SK-N-SH (cell line): ENCODE data around the gene ANKRD1.

Experiments
- EP300 ChIP-seq, 2 experiments: IDR thresholded peaks; 2 replicates each; pipeline versions ENCODE4 v1.4.0 to v1.6.1; 2012; ENCODE audit warnings: borderline replicate concordance in 1 of 2, low read depth in 1 of 2, low read length in 1 of 2
- EZH2phosphoT487 ChIP-seq: fragments of 200-600 bp; sonication (generic); IDR thresholded peaks from 2 replicates; pipeline ENCODE4 v1.6.1; 2017; ENCODE audit warnings: low read depth, mixed run types, mild to moderate bottlenecking, antibody characterized with exemption, moderate library complexity, borderline replicate concordance
- GABPA ChIP-seq: IDR thresholded peaks from 2 replicates; pipeline ENCODE4 v1.4.0; 2012; ENCODE audit warnings: low read depth, mild to moderate bottlenecking
- NRF1 ChIP-seq: IDR thresholded peaks from 2 replicates; pipeline ENCODE4 v1.6.1; 2012; ENCODE audit warnings: low read depth, mild to moderate bottlenecking, low read length
- POLR2AphosphoS5 ChIP-seq: IDR thresholded peaks from 2 replicates; pipeline ENCODE4 v1.6.1; 2012; ENCODE audit warnings: low read depth, low read length
- RCOR1 ChIP-seq: fragments of 150-350 bp; IDR thresholded peaks from 2 replicates; pipeline ENCODE4 v1.6.1; 2017; ENCODE audit warnings: antibody characterized with exemption, low read length
- SIN3A ChIP-seq: IDR thresholded peaks from 2 replicates; pipeline ENCODE4 v1.6.1; 2012; ENCODE audit warnings: low read depth, mild to moderate bottlenecking, low read length, moderate library complexity, borderline replicate concordance
- SMC3 ChIP-seq: IDR thresholded peaks from 2 replicates; pipeline ENCODE4 v1.6.1; 2012; ENCODE audit warnings: low read depth, low read length, improper control_type of control experiment
- TF ChIP-seq, protein P1 (sequence below): fragments of 200-600 bp; sonication (generic); IDR thresholded peaks from 2 replicates; pipeline ENCODE4 v1.6.1; 2017; ENCODE audit warnings: antibody characterized with exemption, mild to moderate bottlenecking, moderate library complexity
- TF ChIP-seq, protein P2 (sequence below): IDR thresholded peaks from 2 replicates; pipeline ENCODE4 v1.6.1; 2012; ENCODE audit warnings: mild to moderate bottlenecking, low read depth, low read length, moderate library complexity
- TF ChIP-seq, protein P3 (sequence below): IDR thresholded peaks from 2 replicates; pipeline ENCODE4; 2012

DNA sequence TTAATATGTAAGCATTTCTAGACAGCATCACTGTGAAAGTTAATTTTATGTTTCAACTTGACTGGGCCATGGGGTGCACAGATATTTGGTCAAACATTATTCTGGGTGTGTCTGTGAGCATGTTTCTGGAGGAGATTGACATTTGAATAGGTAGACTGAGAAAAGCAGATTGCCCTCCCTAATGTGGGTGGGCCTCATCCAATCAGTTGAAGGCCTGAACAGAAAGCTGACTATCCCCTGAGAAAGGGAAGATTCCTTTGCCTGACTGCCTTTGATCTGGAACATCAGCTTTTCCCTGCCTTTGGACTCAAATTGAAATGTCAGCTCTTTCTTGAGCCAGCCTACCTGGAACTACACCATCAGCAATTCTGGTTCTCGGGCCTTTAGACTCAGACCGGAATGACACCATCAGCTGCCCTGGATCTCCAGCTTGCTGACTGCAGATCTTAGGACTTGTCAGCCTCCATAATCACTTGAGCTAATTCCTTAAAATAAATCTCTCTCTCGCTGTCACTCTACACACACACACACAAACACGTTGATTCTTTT is 54.8 kb downstream of the ANKRD1 start:
- TF ChIP-seq, protein P1, sequence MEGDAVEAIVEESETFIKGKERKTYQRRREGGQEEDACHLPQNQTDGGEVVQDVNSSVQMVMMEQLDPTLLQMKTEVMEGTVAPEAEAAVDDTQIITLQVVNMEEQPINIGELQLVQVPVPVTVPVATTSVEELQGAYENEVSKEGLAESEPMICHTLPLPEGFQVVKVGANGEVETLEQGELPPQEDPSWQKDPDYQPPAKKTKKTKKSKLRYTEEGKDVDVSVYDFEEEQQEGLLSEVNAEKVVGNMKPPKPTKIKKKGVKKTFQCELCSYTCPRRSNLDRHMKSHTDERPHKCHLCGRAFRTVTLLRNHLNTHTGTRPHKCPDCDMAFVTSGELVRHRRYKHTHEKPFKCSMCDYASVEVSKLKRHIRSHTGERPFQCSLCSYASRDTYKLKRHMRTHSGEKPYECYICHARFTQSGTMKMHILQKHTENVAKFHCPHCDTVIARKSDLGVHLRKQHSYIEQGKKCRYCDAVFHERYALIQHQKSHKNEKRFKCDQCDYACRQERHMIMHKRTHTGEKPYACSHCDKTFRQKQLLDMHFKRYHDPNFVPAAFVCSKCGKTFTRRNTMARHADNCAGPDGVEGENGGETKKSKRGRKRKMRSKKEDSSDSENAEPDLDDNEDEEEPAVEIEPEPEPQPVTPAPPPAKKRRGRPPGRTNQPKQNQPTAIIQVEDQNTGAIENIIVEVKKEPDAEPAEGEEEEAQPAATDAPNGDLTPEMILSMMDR = no peak
- no peak for TF ChIP-seq SIN3A
- TF ChIP-seq SMC3 = no peak
- TF ChIP-seq EP300 (IDR thresholded peaks at IDR 0.05; ENCODE audit: borderline replicate concordance in 1 of 2, low read depth in 1 of 2, low read length in 1 of 2) = no peak
- TF ChIP-seq, protein P2, sequence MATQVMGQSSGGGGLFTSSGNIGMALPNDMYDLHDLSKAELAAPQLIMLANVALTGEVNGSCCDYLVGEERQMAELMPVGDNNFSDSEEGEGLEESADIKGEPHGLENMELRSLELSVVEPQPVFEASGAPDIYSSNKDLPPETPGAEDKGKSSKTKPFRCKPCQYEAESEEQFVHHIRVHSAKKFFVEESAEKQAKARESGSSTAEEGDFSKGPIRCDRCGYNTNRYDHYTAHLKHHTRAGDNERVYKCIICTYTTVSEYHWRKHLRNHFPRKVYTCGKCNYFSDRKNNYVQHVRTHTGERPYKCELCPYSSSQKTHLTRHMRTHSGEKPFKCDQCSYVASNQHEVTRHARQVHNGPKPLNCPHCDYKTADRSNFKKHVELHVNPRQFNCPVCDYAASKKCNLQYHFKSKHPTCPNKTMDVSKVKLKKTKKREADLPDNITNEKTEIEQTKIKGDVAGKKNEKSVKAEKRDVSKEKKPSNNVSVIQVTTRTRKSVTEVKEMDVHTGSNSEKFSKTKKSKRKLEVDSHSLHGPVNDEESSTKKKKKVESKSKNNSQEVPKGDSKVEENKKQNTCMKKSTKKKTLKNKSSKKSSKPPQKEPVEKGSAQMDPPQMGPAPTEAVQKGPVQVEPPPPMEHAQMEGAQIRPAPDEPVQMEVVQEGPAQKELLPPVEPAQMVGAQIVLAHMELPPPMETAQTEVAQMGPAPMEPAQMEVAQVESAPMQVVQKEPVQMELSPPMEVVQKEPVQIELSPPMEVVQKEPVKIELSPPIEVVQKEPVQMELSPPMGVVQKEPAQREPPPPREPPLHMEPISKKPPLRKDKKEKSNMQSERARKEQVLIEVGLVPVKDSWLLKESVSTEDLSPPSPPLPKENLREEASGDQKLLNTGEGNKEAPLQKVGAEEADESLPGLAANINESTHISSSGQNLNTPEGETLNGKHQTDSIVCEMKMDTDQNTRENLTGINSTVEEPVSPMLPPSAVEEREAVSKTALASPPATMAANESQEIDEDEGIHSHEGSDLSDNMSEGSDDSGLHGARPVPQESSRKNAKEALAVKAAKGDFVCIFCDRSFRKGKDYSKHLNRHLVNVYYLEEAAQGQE = no peak
- no peak for TF ChIP-seq EZH2phosphoT487
- TF ChIP-seq POLR2AphosphoS5 = no peak
- TF ChIP-seq, protein P3, sequence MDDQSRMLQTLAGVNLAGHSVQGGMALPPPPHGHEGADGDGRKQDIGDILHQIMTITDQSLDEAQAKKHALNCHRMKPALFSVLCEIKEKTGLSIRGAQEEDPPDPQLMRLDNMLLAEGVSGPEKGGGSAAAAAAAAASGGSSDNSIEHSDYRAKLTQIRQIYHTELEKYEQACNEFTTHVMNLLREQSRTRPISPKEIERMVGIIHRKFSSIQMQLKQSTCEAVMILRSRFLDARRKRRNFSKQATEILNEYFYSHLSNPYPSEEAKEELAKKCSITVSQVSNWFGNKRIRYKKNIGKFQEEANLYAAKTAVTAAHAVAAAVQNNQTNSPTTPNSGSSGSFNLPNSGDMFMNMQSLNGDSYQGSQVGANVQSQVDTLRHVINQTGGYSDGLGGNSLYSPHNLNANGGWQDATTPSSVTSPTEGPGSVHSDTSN = no peak
- TF ChIP-seq GABPA = no peak
- no peak for TF ChIP-seq NRF1
- TF ChIP-seq RCOR1 = no peak
